D721Med (cell line): ENCODE results near the gene PSMD8.
"Not testable (repeated sequence)": the region's sequence is repeated elsewhere in the genome, so short reads cannot be mapped to it uniquely, and the experiment has no call there.

Experiments used
- DNase-seq: peaks from one replicate; pipeline ENCODE4 v3.0.0; 2011; ENCODE audit warnings: low spot score; ENCODE audit not compliant: insufficient read length
- FAIRE-seq: peaks from 2 replicates; lab custom pipeline; 2011; peaks lifted over from hg19 to GRCh38; lab: Jason Lieb, UNC
- TF ChIP-seq, protein P1 (sequence below): IDR thresholded peaks from 2 replicates; pipeline ENCODE4 v1.5.1; 2012; ENCODE audit warnings: mild to moderate bottlenecking, control low read depth; ENCODE audit not compliant: insufficient read depth; ENCODE audit errors: missing control alignments

PSMD8 gene

DNA sequence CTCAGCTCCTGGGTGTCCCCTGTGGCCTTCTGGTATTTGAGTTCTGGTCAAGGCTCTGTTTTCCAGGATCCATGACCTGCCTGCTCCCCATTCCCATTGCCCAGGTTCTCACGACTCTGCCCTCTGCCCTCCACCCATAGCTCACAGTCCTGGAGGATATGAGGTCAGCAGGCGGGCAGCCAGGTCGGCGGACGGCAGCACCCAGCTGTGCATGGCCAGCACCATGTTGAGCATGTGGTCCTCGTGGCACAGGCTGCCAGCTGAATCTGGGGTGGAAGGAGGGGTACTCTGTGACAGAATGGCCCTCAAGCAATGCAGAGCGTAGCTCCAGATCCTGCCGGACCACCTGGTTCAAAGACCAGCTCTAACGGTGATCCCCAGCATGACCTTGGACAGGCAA, 46.6 kb downstream of the PSMD8 start:
- TF ChIP-seq, protein P1, sequence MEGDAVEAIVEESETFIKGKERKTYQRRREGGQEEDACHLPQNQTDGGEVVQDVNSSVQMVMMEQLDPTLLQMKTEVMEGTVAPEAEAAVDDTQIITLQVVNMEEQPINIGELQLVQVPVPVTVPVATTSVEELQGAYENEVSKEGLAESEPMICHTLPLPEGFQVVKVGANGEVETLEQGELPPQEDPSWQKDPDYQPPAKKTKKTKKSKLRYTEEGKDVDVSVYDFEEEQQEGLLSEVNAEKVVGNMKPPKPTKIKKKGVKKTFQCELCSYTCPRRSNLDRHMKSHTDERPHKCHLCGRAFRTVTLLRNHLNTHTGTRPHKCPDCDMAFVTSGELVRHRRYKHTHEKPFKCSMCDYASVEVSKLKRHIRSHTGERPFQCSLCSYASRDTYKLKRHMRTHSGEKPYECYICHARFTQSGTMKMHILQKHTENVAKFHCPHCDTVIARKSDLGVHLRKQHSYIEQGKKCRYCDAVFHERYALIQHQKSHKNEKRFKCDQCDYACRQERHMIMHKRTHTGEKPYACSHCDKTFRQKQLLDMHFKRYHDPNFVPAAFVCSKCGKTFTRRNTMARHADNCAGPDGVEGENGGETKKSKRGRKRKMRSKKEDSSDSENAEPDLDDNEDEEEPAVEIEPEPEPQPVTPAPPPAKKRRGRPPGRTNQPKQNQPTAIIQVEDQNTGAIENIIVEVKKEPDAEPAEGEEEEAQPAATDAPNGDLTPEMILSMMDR: no peak
- no peak for DNase-seq
- FAIRE-seq: no peak

DNA sequence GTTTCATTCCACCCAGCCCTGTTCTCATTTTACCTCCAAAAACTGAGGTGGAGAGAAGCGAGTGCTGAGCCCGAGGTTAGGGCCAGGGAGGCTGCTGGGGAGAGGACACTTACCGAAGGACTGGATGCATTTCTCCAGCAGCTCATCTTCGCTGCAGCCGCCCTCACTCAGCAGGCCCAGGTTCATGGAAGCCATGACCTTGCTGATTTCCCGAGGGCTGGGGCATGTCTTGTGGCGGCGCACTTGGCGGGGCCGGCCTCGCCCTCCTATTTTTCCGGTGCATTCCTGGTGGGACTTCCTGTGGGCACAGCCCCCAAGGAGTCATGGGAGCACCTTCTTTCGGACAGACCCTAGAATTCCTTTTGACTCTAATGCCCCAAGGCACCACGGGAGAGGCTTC, 47.5 kb downstream of the PSMD8 start:
- DNase-seq (no peak), FAIRE-seq (no peak)
- TF ChIP-seq, protein P1: no peak

GRCh38 chr19:38422438-38422837, 48.1 kb downstream of the PSMD8 start:
- DNase-seq (no peak), FAIRE-seq (no peak)
- TF ChIP-seq, protein P1: no peak

DNA sequence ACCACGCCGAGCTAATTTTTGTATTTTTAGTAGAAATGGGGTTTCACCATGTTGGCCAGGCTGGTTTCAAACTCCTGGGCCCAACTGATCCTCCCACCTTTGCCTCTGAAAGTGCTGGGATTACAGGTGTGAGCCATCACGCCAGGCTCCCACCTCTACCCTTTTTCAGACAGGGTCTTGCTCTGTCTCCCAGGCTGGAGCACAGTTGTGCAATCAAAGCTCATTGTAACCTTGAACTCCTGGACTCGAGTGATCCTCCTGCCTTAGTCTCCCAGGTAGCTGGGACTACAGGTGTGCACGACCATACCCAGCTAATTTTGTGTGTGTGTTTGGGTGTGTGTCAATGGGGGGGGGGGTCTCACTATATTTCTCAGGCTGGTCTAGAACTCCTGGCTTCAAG, 49.9 kb downstream of the PSMD8 start:
- TF ChIP-seq, protein P1: no peak
- FAIRE-seq (no peak), DNase-seq (no peak)

GRCh38 chr19:38425222-38425809, 50.9 kb downstream of the PSMD8 start:
- FAIRE-seq: no peak

GRCh38 chr19:38425810-38426466, 51.6 kb downstream of the PSMD8 start, which contains the start of gene RASGRP4:
RASGRP4 (minus strand) TSS chr19:38426219; CDS start chr19:38426091, 128 bp downstream.
- TF ChIP-seq, protein P1: no peak
- no peak for DNase-seq
- FAIRE-seq: no peak

More at GRCh38 chr19:38425222-38425809, 50.9 kb downstream of the PSMD8 start:
- TF ChIP-seq, protein P1: no peak
- DNase-seq: no peak

GRCh38 chr19:38427035-38427677, 52.8 kb downstream of the PSMD8 start:
- not testable (repeated sequence) for FAIRE-seq, DNase-seq
